GM12878 (cell line): ENCODE data around the gene CA5A.

ENCODE experiments used
- GATAD2B ChIP-seq: fragments of 450-650 bp; conservative IDR thresholded peaks from 2 replicates; pipeline ENCODE4 v1.6.1; 2017; ENCODE audit warnings: low read depth, mild to moderate bottlenecking, moderate library complexity
- HDGF ChIP-seq: fragments of 450-650 bp; IDR thresholded peaks from 2 replicates; pipeline ENCODE4 v1.6.1; 2016; ENCODE audit warnings: antibody characterized with exemption
- MTA2 ChIP-seq: fragments of 450-650 bp; IDR thresholded peaks from 2 replicates; pipeline ENCODE4 v1.6.1; 2016; ENCODE audit warnings: low read depth, mild to moderate bottlenecking, moderate library complexity
- NFYB ChIP-seq: IDR thresholded peaks from 2 replicates; pipeline ENCODE4 v1.6.1; 2011; ENCODE audit warnings: low read depth, mild to moderate bottlenecking, low read length, improper control_type of control experiment, moderate library complexity; ENCODE audit not compliant: insufficient read depth
- POLR2A ChIP-seq: IDR thresholded peaks from 2 replicates; pipeline ENCODE4 v1.6.1; 2011; ENCODE audit warnings: low read depth, mild to moderate bottlenecking, low read length
- STAT1 ChIP-seq: fragments of 450-650 bp; conservative IDR thresholded peaks from 2 replicates; pipeline ENCODE4 v1.6.1; 2014; ENCODE audit warnings: antibody characterized with exemption, mild to moderate bottlenecking
- TF ChIP-seq, protein P1 (sequence below), 3 experiments: IDR thresholded peaks in 2 of 3; conservative IDR thresholded peaks in 1 of 3; 2 replicates each; pipeline ENCODE4 v1.5.1; 2011; ENCODE audit warnings: low read depth in 3 of 3, low read length in 3 of 3, mild to moderate bottlenecking in 3 of 3, control low read depth in 2 of 3, moderate library complexity in 2 of 3, inconsistent platforms in 1 of 3, mixed read lengths in 1 of 3; ENCODE audit not compliant: control insufficient read depth in 2 of 3, insufficient read depth in 1 of 3; ENCODE audit errors: extremely low read depth in 1 of 3

DNA sequence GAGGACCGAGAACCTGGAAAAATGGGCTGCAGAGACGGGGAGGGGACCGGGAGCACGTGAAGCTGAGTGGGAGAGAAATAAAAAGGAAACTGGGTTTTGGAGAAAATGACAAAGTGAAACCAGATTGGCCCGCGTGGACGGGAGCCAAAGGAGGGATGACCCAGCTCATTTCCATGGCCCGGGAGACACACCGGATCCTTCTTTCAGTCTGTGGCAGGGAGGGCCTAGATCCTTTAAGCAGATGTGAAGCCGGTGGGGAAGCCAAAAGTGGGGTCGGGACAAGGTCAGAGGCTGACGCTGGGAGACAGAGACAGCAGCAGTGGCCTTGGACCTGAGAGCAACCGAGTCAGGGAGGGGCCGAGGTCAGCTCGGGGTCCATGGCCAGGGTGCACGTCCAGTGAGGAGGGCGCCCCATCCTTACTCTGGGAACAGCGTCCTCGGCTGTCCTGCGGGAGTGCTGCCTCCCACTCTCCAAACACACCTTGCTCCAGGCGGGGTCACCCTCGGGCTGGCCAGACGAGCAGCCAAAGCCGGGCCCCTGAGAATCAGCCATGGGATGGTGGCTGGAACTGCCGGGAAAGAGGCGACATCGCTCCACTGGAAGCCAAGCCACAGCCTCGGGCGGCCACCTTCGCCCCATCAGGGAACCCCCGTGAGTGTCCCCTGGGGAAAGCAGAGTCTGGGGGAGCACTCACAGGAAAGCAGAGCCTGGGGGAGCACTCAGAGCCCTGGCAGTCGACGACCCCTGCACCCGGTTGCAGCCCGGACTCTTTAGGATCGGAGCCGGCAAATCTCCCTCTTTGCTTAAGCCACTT is 17.3 kb downstream of the CA5A start:
- TF ChIP-seq HDGF (no peak), POLR2A (no peak), STAT1 (no peak), MTA2 (no peak), GATAD2B (no peak), NFYB (no peak)
- TF ChIP-seq, protein P1, sequence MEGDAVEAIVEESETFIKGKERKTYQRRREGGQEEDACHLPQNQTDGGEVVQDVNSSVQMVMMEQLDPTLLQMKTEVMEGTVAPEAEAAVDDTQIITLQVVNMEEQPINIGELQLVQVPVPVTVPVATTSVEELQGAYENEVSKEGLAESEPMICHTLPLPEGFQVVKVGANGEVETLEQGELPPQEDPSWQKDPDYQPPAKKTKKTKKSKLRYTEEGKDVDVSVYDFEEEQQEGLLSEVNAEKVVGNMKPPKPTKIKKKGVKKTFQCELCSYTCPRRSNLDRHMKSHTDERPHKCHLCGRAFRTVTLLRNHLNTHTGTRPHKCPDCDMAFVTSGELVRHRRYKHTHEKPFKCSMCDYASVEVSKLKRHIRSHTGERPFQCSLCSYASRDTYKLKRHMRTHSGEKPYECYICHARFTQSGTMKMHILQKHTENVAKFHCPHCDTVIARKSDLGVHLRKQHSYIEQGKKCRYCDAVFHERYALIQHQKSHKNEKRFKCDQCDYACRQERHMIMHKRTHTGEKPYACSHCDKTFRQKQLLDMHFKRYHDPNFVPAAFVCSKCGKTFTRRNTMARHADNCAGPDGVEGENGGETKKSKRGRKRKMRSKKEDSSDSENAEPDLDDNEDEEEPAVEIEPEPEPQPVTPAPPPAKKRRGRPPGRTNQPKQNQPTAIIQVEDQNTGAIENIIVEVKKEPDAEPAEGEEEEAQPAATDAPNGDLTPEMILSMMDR (IDR thresholded peaks at IDR 0.05 in 2 of 3, conservative IDR thresholded peaks at IDR 0.05 in 1 of 3; ENCODE audit: control insufficient read depth in 2 of 3, extremely low read depth in 1 of 3, insufficient read depth in 1 of 3, low read depth in 3 of 3, low read length in 3 of 3): no peak
